Renal pelvis (tissue), 4 donors: ENCODE results near the gene TEX53. TPM values are rescaled to one million over a fixed set of nuclear protein-coding genes. Genes with fewer than 3 reads are reported as not detected.
A peak's percentile ranks its signal among the peaks of the same experiment; 100 is the strongest.

Experiments used
- DNase-seq: peaks from one replicate; pipeline ENCODE4 v3.0.0-alpha.2; 2013
- polyA plus RNA-seq, 3 donors: library from polyadenylated mRNA; unstranded; fragments of 120-200 nt; gene quantifications; one replicate each; pipeline ENCODE4 v1.2.1, GENCODE V29; 2013; ENCODE audit not compliant: insufficient read length in 3 of 3

The TEX53 gene
- polyA plus RNA-seq, 3 donors, result not detected

DNA sequence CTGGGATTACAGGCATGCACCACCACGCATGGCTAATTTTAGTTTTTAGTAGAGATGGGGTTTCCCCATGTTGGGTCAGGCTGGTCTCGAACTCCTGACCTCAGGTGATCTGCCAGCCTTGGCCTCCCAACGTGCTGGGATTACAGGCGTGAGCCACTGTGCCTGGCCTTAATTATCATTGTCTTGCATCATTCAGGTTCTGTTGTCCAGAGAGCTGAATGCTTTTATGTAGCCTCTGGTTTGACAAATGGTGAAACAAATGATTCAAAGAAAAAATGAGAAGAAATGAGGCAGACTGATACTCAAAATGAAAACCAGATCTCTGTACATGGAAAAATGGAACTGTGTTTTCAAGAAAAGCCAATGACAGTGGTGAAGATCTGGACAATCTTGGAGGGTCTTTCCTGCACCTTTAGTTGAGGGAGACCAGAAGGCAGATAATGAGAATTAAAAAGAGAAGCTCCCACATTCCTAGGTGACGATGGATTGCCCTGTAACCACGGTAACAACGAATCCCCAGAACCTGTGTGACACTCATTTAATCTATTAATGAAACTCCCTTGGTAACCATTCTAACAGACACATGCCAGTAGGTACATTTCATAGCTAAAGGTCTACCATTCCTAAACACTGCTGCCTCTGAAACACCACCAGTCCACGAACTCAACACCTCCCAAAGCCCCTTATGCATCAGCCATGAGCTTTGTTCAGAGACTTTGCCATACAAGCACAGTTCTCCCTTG lies 22.8 kb upstream of the TEX53 start:
- no peak for DNase-seq

DNA sequence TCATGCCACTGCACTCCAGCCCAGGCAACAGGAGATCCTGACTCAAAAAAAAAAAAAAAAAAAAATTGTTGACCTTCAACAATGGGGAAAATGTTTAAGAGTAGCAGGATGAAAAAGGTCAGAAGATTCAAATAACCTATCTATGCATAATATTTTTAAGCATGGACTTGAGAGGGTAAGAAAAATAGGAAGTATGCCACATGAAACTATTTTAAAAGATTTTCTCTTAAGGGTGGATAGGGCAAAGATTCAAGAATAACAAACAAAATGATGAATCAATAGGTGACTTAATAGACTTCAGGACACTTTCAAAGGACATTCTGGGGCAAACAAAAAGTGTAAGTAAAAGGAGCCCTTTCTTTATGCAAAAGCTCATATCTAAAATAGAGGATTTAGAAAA lies 21.2 kb upstream of the TEX53 start:
- DNase-seq, result no peak

DNA sequence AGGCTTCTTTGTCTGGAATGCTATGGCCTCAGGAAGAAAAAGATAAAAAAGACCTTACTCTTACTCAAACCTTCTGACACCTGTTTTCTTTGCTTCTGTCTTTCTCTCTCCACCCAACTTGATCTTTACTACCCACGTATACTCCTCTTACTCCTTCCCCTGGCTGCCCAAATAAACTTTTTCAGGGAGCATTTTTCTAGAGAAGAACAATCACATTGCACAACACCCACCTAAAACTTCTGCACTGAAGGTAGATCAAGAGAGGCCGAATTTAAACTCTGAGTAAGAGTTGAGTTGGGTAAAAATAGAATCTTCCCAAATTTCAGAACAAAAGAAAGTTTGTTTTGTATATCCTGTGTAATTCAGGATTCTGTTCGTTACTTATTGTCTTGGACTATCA lies 20.5 kb upstream of the TEX53 start:
- DNase-seq, result no peak

- DNase-seq, result peak; percentile 51
Measured at GRCh38 chr9:114677418-114677817, 19.8 kb upstream of the TEX53 start.

DNA sequence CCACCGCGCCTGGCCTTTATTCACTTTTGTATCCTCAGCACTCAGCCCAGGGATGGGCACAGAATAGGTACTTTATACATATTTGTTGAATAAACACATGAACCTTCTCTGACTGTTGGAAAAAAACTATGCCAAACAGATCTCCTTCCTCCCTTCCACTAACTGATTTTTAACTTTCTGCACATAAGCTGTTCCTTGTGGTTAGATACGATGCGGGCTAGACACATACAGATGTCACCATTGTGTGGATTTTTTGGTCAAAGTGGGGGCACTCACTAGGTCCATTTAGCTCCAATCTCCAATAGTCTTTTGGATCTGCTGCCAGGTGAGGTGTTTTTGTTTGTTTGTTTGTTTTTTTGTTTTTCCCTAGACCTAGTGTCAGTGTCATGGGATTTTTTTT lies 19.3 kb upstream of the TEX53 start:
- no peak for DNase-seq

DNA sequence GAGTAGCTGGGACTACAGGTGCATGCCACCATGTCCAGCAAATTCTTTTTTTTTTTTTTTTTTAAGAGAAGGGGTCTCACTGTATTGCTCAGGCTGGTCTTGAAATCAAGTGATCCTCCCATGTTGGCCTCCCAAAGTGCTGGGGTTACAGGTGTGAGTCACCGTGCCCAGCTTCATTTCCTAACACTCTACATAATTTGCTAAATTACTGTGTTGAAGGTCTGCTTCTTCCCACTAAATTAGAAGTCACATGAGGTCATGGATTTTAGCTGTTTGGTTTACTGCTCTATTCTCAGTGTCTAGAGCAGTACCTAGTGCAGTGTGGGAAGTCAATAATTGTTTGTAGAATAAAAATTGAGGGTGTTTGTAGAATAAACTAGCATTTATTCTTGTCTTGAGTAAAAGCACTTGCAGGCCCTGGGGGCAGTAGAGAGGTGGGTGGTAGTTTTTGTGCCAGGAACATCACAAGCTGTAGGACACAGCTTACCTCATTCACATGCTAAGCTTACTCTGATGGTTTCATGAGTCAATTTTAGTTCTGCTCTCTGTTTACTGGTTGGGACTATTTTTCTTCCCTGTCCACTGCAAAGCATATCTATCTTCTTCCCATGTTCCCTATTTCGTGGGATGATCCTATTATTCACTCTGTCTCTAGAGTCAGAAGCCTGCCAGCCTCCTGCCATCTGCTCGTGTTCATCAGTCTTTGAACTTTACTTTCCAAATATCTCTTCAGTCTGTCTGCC lies 17.4 kb upstream of the TEX53 start:
- DNase-seq, result no peak

DNA sequence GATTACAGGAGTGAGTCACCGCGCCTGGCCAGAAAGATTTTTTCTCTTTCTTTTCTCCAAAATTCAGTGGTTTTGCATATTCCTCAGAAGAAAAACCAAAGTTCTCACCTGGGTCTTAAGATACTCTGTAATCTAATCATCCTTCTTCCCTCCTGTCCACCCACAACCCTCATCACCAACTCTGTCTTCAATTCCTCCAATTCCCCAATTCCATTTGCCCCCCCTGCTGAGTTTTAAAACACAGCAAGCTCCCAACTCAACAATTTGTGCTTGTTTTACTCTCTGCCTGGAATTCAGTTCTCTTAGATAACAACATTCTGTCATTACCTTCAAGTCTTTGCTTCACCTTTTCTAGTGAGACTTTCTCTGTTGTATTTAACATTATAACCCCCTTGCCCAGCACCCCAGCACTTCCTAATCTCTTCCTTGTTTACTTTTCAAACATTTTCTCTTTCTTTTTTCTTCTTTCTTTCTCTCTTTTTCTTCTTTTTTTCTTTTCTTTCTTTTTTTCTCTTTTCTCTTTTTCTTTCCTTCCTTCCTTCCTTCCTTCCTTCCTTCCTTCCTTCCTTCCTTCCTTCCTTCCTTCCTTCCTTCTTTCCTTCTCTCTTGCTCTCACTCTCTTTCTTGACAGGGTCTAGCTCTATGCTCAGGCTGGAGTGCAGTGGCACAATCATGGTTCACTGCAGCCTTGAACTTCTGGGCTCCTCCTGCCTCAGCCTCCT lies 16.6 kb upstream of the TEX53 start:
- DNase-seq, result no peak

- DNase-seq, result no peak
Measured at GRCh38 chr9:114671605-114672004, 14.0 kb upstream of the TEX53 start.

DNA sequence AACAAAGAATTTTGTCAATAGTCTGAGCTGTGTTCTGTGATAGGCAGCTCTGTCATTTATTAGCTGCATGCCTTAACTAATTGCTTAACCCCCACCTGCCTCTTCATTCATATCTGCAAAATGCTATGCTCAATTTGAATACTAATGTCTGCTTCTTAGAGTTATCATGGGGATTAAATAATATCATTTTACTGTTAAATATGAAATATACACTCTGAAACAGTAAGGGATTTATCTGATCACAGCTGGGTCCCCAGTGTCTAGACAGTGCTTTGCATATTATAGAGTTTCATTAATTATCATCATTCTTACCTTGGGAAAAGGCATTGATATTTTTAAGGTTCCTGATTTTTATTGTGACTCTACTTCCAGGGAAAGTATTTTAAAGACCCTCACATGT lies 12.4 kb upstream of the TEX53 start:
- no peak for DNase-seq

- DNase-seq, result no peak
Measured at GRCh38 chr9:114668146-114668545, 10.5 kb upstream of the TEX53 start.

DNA sequence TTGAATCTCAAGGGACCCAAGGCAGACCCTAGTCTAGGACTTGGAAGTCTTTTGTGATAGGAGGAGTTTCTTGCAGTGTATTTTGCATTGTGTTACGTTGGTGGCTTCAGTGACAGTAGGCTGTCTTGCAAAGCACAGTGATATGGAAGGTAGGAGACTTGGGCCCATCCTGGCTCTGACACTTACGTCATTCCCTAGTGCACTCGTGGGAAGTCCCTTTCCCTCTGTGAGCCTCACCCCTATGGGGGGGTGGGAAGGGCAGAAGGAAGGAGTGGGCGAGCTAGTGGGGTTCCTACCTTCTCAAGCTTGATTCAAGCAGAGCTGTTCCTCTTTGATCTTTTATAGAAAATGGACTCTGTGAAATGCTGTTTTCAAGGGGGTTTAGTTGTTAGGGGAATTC lies 9.2 kb upstream of the TEX53 start:
- no peak for DNase-seq

GRCh38 chr9:114666401-114666800 lies 8.8 kb upstream of the TEX53 start:
- DNase-seq, result no peak

GRCh38 chr9:114664181-114664580 lies 6.6 kb upstream of the TEX53 start:
- no peak for DNase-seq

GRCh38 chr9:114662081-114662989 lies 4.7 kb upstream of the TEX53 start:
- DNase-seq, result no peak

DNA sequence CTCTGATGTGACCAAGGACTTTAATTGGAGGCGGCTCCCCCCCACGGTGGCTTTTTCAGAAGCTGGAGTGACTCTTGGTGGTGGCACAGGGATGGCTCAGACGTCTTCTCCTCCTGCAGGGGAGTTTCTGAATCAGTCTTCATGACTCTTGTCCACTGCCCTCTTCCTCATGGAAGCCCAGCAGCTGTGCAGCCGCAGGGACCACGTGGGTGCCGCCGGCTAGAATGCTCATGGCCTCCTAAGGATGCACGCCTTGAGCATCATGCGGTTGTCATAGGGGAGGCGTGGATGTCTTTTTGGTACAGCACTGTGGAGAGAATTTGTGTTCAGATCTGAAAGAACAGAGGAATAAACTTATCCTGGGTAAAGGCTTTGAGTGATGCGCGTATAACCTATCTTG lies 1.3 kb downstream of the TEX53 start:
- no peak for DNase-seq

DNA sequence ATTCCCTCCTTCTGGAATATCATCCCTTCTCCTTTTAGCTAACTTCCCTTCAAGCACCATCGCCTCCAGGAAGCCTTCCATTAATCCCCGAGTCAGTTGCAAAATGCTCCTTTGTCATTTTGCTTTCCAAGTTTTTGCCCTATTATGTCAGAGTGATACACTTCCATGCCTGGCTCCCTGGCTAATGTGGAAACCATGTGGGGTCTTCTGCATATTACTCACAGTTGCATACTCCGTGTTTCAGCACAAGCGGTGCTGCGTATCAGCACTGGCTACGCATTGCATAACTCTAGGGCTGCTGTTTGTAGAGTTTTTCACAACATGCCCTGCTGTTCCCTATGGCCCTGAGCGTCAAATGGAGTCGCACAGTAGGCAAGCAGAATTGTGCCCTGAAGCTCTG lies 1.9 kb downstream of the TEX53 start:
- DNase-seq, result no peak

GRCh38 chr9:114653556-114654159 lies 3.9 kb downstream of the TEX53 start:
- DNase-seq, result peak; percentile 75

- no peak for DNase-seq
Measured at GRCh38 chr9:114652776-114653555, 4.6 kb downstream of the TEX53 start.

DNA sequence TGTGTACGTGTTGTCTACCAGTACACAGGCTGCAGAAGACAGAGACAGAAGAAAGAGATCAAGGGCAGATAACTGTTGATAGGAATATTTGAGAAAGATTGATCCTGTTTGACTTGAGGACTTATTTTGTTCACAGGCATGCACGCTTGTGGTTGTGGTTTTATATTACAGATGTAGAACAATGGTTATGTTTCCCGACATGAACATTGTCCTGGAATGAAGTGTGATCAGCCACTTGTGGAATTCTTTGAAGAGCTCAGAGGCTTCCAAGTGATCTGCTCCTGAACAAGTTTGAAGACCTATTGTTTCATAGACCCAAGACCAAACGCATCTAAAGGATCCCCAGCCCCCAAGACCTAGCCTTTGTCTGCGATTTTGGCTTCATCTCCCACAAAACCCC lies 13.7 kb downstream of the TEX53 start:
- no peak for DNase-seq

DNA sequence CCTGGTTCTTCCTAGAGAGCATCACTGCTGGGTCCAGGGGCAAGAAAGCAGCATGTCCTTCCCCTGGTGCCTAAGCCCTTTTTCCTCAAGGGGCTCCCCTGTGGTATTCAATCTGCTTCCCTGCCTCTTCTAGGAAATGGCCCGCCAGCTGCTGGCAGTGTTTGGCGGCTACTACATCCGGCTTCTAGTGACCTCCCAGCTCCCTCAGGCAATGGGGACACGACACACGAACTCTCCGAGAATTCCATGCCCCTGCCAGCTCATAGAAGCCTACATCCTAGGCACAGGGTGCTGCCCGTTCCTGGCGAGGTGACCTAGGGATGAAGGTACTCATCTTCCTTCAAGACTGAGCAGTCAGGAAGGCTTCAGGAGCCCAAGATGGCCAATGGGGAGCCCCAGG lies 14.6 kb downstream of the TEX53 start:
- DNase-seq, result no peak

DNA sequence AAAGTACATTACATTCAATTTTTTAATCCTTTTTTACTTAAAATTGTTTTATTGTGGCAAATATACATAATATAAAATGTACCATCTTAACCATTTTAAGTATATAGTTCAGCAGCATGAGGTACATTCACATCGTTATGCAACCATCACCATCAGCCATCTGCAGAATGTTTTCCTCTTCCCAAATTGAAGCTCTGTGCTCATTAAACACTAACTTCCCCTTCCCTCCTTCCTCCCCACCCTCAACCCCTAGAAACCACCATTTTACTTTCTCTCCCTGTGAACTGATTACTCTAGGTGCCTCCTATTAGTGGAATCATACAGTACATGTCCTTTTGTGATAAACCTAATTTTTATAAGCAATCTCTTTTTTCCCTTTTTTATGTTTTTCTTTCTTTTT lies 15.6 kb downstream of the TEX53 start:
- DNase-seq, result no peak
